ENCODE measurements around the gene SRPK1. TPM values are rescaled to one million over a fixed set of nuclear protein-coding genes. Genes with fewer than 3 reads are reported as not detected.

Gene SRPK1
- total and polyA plus RNA-seq, 2 of the 8 experiments (the other 6 are each of a cell fraction or from before 2014, with no cell fraction given): 25.7 to 116 TPM

GRCh38 chr6:35905141-35905785 is 15.6 kb downstream of the SRPK1 start (continued):
- TF ChIP-seq, protein P1, sequence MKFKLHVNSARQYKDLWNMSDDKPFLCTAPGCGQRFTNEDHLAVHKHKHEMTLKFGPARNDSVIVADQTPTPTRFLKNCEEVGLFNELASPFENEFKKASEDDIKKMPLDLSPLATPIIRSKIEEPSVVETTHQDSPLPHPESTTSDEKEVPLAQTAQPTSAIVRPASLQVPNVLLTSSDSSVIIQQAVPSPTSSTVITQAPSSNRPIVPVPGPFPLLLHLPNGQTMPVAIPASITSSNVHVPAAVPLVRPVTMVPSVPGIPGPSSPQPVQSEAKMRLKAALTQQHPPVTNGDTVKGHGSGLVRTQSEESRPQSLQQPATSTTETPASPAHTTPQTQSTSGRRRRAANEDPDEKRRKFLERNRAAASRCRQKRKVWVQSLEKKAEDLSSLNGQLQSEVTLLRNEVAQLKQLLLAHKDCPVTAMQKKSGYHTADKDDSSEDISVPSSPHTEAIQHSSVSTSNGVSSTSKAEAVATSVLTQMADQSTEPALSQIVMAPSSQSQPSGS (IDR thresholded peaks at IDR 0.05; ENCODE audit: low read length): no peak
- TF ChIP-seq POLR2A (IDR thresholded peaks at IDR 0.05; ENCODE audit: control extremely low read depth in 1 of 2, low read depth in 2 of 2, low read length in 2 of 2): no peak
- TF ChIP-seq EP300 (IDR thresholded peaks at IDR 0.05; ENCODE audit: borderline replicate concordance in 1 of 2, low read depth in 2 of 2, low read length in 2 of 2): no peak
- TF ChIP-seq SUZ12 (IDR thresholded peaks at IDR 0.05; ENCODE audit: low read length): no peak
